K562 (cell line): ENCODE data around the gene UBE2S. TPM values are rescaled to one million over a fixed set of nuclear protein-coding genes. Genes with fewer than 3 reads are reported as not detected.
A peak's percentile ranks its signal among the peaks of the same experiment; 100 is the strongest.

Experiments used
- ADNP ChIP-seq: fragments of 200-800 bp; sonication (Bioruptor generic); IDR thresholded peaks from 2 replicates; pipeline ENCODE4 v1.6.1; 2016; ENCODE audit warnings: missing genetic modification characterization, missing compliant biosample characterization
- CHD7 ChIP-seq: fragments of 200-600 bp; sonication (generic); IDR thresholded peaks from one replicate; pipeline ENCODE4 v1.6.1; 2012; ENCODE audit warnings: mild to moderate bottlenecking, low read depth, low read length, inconsistent platforms
- CREBBP ChIP-seq: IDR thresholded peaks from one replicate; pipeline ENCODE4 v1.6.1; 2012; ENCODE audit warnings: low read depth, mild to moderate bottlenecking, control low read depth, inconsistent platforms, low read length
- GTF2A2 ChIP-seq: IDR thresholded peaks from 2 replicates; pipeline ENCODE4 v1.6.1; 2016; ENCODE audit warnings: mild to moderate bottlenecking, missing genetic modification characterization, missing compliant biosample characterization
- GTF2E2 ChIP-seq: fragments of 200-800 bp; sonication (Bioruptor generic); IDR thresholded peaks from 2 replicates; pipeline ENCODE4 v1.6.1; 2016; ENCODE audit warnings: missing genetic modification characterization, missing compliant biosample characterization
- KDM2B ChIP-seq: fragments of 250-450 bp; sonication (Bioruptor Pico); IDR thresholded peaks from 2 replicates; pipeline ENCODE4 v1.8.0; 2021; ENCODE audit warnings: mild to moderate bottlenecking, moderate library complexity
- PHF21A ChIP-seq: fragments of 450-650 bp; IDR thresholded peaks from 2 replicates; pipeline ENCODE4 v1.6.1; 2017; ENCODE audit warnings: low read depth, borderline replicate concordance
- RFX7 ChIP-seq: fragments of 250-450 bp; sonication (Bioruptor Pico); IDR thresholded peaks from 2 replicates; pipeline ENCODE4 v1.5.1; 2021; ENCODE audit warnings: mild to moderate bottlenecking
- RHOXF2B ChIP-seq: fragments of 250-450 bp; sonication (Bioruptor Pico); conservative IDR thresholded peaks from 2 replicates; pipeline ENCODE4 v1.5.1; 2021
- SFPQ ChIP-seq: fragments of 200-400 bp; formaldehyde crosslinking; IDR thresholded peaks from 2 replicates; pipeline ENCODE4 v1.6.1; 2017; ENCODE audit warnings: mild to moderate bottlenecking, low read depth, low read length, moderate library complexity
- ZNF586 ChIP-seq: fragments of 450-650 bp; formaldehyde crosslinking; conservative IDR thresholded peaks from 2 replicates; pipeline ENCODE4 v1.4.0; 2020; ENCODE audit warnings: mild to moderate bottlenecking, moderate library complexity
- ZSCAN29 ChIP-seq: fragments of 450-650 bp; IDR thresholded peaks from 2 replicates; pipeline ENCODE4 v1.6.1; 2017
- polyA plus RNA-seq, 8 experiments: library from polyadenylated mRNA; depleted of rRNA in 4 of 8; stranded (reverse) in 5 of 8; unstranded in 3 of 8; fragments of >200 nt; fragmentation: Nextera tagmentation in 2 of 8; fragmentation: Illumina TruSeq in 1 of 8; extraction: Ambion mirVana in 2 of 8; extraction: Trizol in 1 of 8; gene quantifications; 2 replicates each; pipeline versions ENCODE4 v1.2.1 to v1.2.3, GENCODE V29; 2011 to 2014; ENCODE audit warnings: inconsistent platforms in 1 of 8, missing spikeins in 1 of 8
- total RNA-seq, 7 experiments: library from RNA; depleted of rRNA in 6 of 7; stranded (reverse); fragments of >200 nt in 6 of 7; fragmentation: Illumina TruSeq in 2 of 7; extraction: Trizol in 2 of 7; gene quantifications; 2 replicates each; pipeline versions ENCODE4 v1.2.1 to v1.2.3, GENCODE V29; 2011 to 2021; ENCODE audit warnings: low replicate concordance in 1 of 7
- TF ChIP-seq, protein P1 (sequence below): sonication (generic); formaldehyde crosslinking; IDR thresholded peaks from 2 replicates; pipeline ENCODE4 v1.8.0; 2023; ENCODE audit warnings: mild to moderate bottlenecking, missing genetic modification reagents
- TF ChIP-seq, protein P2 (sequence below): fragments of 250-450 bp; sonication (Bioruptor Pico); IDR thresholded peaks from 2 replicates; pipeline ENCODE4 v1.4.0; 2020

UBE2S gene
- total and polyA plus RNA-seq, 9 of the 15 experiments (the other 6 are each of a cell fraction or from before 2014, with no cell fraction given) = 1.5 to 1,305 (median 157) TPM

GRCh38 chr19:55408533-55408872, 915 bp upstream of the UBE2S start (continued):
- TF ChIP-seq SFPQ (no peak), ZNF586 (no peak), KDM2B (CRISPR knock-in tag) (no peak), RFX7 (CRISPR knock-in tag) (no peak), ADNP (tag) (peak; percentile 88), ZSCAN29 (no peak), CHD7 (no peak), RHOXF2B (CRISPR knock-in tag) (no peak), CREBBP (no peak), PHF21A (no peak), GTF2E2 (tag) (no peak), GTF2A2 (tag) (no peak)
- TF ChIP-seq, protein P1, sequence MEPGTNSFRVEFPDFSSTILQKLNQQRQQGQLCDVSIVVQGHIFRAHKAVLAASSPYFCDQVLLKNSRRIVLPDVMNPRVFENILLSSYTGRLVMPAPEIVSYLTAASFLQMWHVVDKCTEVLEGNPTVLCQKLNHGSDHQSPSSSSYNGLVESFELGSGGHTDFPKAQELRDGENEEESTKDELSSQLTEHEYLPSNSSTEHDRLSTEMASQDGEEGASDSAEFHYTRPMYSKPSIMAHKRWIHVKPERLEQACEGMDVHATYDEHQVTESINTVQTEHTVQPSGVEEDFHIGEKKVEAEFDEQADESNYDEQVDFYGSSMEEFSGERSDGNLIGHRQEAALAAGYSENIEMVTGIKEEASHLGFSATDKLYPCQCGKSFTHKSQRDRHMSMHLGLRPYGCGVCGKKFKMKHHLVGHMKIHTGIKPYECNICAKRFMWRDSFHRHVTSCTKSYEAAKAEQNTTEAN (CRISPR knock-in tag) = no peak
- TF ChIP-seq, protein P2, sequence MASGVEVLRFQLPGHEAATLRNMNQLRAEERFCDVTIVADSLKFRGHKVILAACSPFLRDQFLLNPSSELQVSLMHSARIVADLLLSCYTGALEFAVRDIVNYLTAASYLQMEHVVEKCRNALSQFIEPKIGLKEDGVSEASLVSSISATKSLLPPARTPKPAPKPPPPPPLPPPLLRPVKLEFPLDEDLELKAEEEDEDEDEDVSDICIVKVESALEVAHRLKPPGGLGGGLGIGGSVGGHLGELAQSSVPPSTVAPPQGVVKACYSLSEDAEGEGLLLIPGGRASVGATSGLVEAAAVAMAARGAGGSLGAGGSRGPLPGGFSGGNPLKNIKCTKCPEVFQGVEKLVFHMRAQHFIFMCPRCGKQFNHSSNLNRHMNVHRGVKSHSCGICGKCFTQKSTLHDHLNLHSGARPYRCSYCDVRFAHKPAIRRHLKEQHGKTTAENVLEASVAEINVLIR (CRISPR knock-in tag) = no peak
